SK-N-MC (cell line): ENCODE data around the gene XIRP1.

Experiments used
- DNase-seq: peaks from one replicate; pipeline ENCODE4 v3.0.0-alpha.2; 2011; ENCODE audit warnings: low read depth, low spot score
- H3K27ac ChIP-seq: fragments of 200-600 bp; sonication (generic); 2 replicates; pipeline ENCODE4 v1.5.1; 2016; ENCODE audit warnings: mixed run types
- H3K36me3 ChIP-seq: fragments of 200-600 bp; sonication (generic); 2 replicates; pipeline ENCODE4 v1.6.1; 2017; ENCODE audit warnings: antibody characterized with exemption, low read length, mixed read lengths; ENCODE audit not compliant: insufficient read depth
- H3K4me3 ChIP-seq: fragments of 200-600 bp; sonication (generic); 2 replicates; pipeline ENCODE4 v1.5.1; 2016
- H3K9ac ChIP-seq: fragments of 200-600 bp; sonication (generic); 2 replicates; pipeline ENCODE4 v1.8.0; 2017; ENCODE audit warnings: mixed run types, mixed read lengths; ENCODE audit not compliant: insufficient read length
- H3K9me3 ChIP-seq: fragments of 200-600 bp; sonication (generic); 2 replicates; pipeline ENCODE4 v1.6.1; 2017; ENCODE audit warnings: low read depth, mild to moderate bottlenecking, antibody characterized with exemption, low read length, moderate library complexity, mixed read lengths
- EZH2 ChIP-seq: fragments of 200-600 bp; sonication (generic); IDR thresholded peaks from one replicate; pipeline ENCODE4 v1.6.1; 2017; ENCODE audit warnings: antibody characterized with exemption
- FOXP2 ChIP-seq: optimal IDR thresholded peaks from 2 replicates; pipeline ENCODE3; 2011; ENCODE audit warnings: mild to moderate bottlenecking, moderate library complexity; ENCODE audit not compliant: insufficient read depth; ENCODE audit errors: extremely low read length, control extremely low read depth
- POLR2AphosphoS5 ChIP-seq: IDR thresholded peaks from 2 replicates; pipeline ENCODE4 v1.6.1; 2012; ENCODE audit warnings: mild to moderate bottlenecking, low read depth, low read length, borderline replicate concordance

XIRP1 gene

GRCh38 chr3:39144748-39145380 lies 47.5 kb downstream of the XIRP1 start:
- H3K36me3 ChIP-seq = no peaks in the 10 kb centered on the region
- H3K27ac ChIP-seq = no peak overlapping the region
- H3K9ac ChIP-seq = no peak overlapping the region
- no peak for DNase-seq
- TF ChIP-seq EZH2 = no peak
- TF ChIP-seq POLR2AphosphoS5 = no peak
- no peak for TF ChIP-seq FOXP2
- no peaks in the 10 kb centered on the region for H3K9me3 ChIP-seq
- no peak overlapping the region for H3K4me3 ChIP-seq

GRCh38 chr3:39144095-39144747 lies 48.2 kb downstream of the XIRP1 start:
- Histone ChIP-seq H3K9ac (no peak overlapping the region), H3K36me3 (no peaks in the 10 kb centered on the region), H3K27ac (no peak overlapping the region), H3K9me3 (no peaks in the 10 kb centered on the region), H3K4me3 (no peak overlapping the region)
- TF ChIP-seq POLR2AphosphoS5 = no peak
- no peak for TF ChIP-seq EZH2
- TF ChIP-seq FOXP2 = no peak
- DNase-seq = no peak

- no peak for TF ChIP-seq FOXP2
- TF ChIP-seq EZH2 = no peak
- TF ChIP-seq POLR2AphosphoS5 = no peak
- Histone ChIP-seq H3K36me3 (no peaks in the 10 kb centered on the region), H3K27ac (no peak overlapping the region), H3K9me3 (no peaks in the 10 kb centered on the region), H3K4me3 (no peak overlapping the region), H3K9ac (no peak overlapping the region)
- no peak for DNase-seq
Observed at GRCh38 chr3:39143051-39143885, 49.1 kb downstream of the XIRP1 start.

- no peak for DNase-seq
- Histone ChIP-seq H3K9ac (no peak overlapping the region), H3K4me3 (no peak overlapping the region), H3K9me3 (no peaks in the 10 kb centered on the region), H3K36me3 (no peaks in the 10 kb centered on the region), H3K27ac (no peak overlapping the region)
- TF ChIP-seq FOXP2 (no peak), POLR2AphosphoS5 (no peak)
Observed at GRCh38 chr3:39142067-39142466, 50.3 kb downstream of the XIRP1 start.

GRCh38 chr3:39141171-39141995 lies 51.0 kb downstream of the XIRP1 start:
- no peak for DNase-seq
- no peaks in the 10 kb centered on the region for H3K36me3 ChIP-seq
- no peaks in the 10 kb centered on the region for H3K9me3 ChIP-seq
- no peak overlapping the region for H3K27ac ChIP-seq
- no peak overlapping the region for H3K4me3 ChIP-seq
- TF ChIP-seq FOXP2 (no peak), EZH2 (no peak), POLR2AphosphoS5 (no peak)
- H3K9ac ChIP-seq = no peak overlapping the region

GRCh38 chr3:39140341-39140971 lies 51.9 kb downstream of the XIRP1 start:
- Histone ChIP-seq H3K9ac (no peak overlapping the region), H3K4me3 (no peak overlapping the region), H3K27ac (no peak overlapping the region), H3K9me3 (no peaks in the 10 kb centered on the region), H3K36me3 (no peaks in the 10 kb centered on the region)
- no peak for DNase-seq
- TF ChIP-seq FOXP2 = no peak
- TF ChIP-seq POLR2AphosphoS5 = no peak
- TF ChIP-seq EZH2 = no peak

GRCh38 chr3:39139442-39139841 lies 53.0 kb downstream of the XIRP1 start:
- no peak for TF ChIP-seq FOXP2
- no peak for TF ChIP-seq POLR2AphosphoS5
- TF ChIP-seq EZH2 = no peak
- H3K4me3 ChIP-seq = no peak overlapping the region
- no peak for DNase-seq
- H3K27ac ChIP-seq = no peak overlapping the region
- no peaks in the 10 kb centered on the region for H3K36me3 ChIP-seq
- no peaks in the 10 kb centered on the region for H3K9me3 ChIP-seq
- no peak overlapping the region for H3K9ac ChIP-seq
